Right lung (tissue), 5 donors: ENCODE measurements around the gene GFPT1. TPM values are rescaled to one million over a fixed set of nuclear protein-coding genes. Genes with fewer than 3 reads are reported as not detected.
A peak's percentile ranks its signal among the peaks of the same experiment; 100 is the strongest.

Source experiments
- DNase-seq, 2 donors: peaks; one replicate each; pipeline ENCODE4 v3.0.0-alpha.2; 2013
- polyA plus RNA-seq, 5 donors: library from polyadenylated mRNA; unstranded; fragments of 120-200 nt; gene quantifications; one replicate each; pipeline versions ENCODE4 v1.2.1 to v1.2.3, GENCODE V29; 2013; ENCODE audit warnings: inconsistent platforms in 1 of 5, low replicate concordance in 1 of 5; ENCODE audit not compliant: insufficient read length in 5 of 5, insufficient read depth in 1 of 5

Gene GFPT1
- polyA plus RNA-seq, 5 donors, result 18.8 to 29.9 (median 28.1) TPM

DNA sequence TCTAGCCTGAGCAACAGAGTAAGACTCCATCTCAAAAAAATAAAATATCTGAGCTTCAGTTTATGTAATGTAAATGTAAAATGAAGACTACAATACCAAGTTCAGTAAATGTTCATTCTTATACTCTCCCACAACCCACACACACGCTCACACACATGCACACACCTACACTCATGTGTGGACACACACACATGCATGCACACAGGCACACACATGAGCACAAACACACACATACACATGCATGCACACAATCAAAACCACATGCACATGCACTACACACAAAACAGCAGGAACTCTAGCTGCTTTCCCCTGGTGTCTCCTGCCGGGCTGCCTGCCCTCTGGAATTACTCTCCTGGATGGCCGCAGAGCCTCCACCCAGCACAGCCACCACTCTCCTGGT lies 90.6 kb downstream of the GFPT1 start:
- DNase-seq, result no peak

DNA sequence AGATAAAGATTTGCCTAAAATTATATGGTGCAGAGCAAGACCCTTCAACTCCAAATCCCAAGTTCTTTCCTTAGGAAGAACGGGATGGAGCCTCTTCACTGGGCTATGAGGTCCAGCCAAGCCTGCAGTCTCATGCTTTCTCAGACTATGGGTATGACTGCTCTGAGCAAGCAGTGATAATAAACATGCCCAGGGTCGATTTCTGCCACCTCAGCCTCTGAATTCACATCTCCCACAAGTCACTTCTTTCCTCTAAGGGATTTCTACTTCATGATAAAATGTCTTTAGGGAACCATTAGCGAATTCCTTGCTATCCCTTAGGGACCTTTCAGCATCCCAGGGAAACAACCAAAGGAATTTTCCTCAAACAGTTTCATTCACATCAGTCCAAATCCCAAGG lies 94.8 kb downstream of the GFPT1 start:
- no peak for DNase-seq

DNA sequence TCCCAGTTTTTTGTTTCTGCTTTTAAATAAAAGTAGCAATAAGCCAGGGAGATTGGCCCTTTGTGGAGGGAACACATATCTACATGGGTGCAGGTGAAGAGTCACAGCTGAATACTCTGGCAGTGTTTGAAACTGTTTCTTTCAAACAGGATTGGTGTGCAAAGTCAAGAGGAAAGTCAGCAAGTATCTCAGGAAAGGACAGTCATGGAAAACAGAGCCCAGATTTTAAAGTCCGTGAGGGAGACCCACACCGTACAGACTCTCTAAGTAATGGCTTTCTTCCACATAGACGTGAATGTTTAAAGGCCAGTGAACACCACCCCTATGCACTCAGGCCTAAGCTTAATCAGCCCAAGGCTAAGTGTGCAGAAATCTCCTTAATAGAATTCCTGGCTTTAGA lies 95.3 kb downstream of the GFPT1 start:
- no peak for DNase-seq

DNA sequence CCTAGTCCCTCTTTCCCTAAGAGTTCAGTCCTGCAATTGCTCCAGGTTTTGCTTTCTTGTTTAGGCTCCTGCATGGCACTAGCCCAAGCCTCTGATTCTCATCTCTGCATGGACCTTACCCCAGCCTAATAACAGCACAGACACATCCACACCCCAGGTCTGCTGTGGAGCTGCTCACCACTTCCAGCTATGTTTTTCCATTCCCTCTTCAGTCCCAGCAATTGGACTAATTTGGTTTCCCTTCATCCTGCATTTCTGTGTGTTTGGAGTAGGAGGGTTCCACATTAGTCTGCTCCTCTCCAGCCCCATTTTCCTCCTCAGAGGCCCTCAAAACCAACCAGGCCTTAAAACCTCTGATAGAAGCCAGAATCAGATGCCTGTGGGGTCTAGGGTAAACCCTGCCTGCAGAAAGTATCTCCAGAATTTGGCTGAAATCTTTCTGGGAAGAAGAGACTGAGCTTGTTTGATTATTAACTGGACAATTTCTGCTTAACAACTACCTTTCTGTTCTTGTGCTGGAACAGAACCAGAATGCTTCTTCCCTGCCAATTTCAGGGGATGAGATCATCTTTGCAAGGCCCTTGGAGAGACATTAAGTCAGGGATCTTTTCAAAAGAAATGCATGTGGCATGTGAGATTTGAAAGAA lies 95.9 kb downstream of the GFPT1 start:
- no peak for DNase-seq

DNA sequence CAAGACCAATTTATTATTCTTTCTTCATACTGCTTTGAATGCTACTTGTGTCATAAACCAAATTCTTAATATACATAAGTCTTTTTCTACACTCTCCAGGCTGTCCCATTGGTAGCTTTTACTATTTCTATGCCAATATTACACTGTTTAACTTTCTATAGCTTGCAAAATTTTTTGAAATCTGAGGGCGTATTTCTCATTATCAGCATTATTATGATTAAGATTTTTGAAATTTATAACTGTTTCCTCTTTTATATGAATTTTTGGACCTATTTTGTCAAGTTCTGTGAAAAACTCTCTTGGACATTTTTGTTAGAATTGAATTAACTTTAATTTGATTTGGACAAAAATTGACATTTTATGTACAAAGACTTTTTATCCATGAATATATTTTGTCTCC lies 98.6 kb downstream of the GFPT1 start:
- DNase-seq, result no peak

DNA sequence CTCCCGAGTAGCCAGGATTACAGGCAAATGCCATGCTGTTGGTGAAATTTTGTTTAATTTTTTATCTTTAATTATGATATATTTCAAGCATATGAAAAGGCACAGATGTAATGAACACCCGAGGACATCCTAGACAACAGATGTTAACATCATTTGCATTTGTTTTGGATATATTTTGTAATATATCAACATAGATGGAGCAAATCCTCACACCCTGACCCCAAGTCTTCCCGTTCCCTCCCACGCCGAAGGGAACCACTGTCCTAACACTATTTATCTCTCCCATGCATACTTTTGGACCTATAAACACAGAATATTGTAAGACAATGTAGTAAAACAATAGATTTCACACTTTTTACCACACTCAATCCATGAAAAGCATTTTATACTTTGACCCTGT lies 99.5 kb downstream of the GFPT1 start:
- DNase-seq, result no peak

DNA sequence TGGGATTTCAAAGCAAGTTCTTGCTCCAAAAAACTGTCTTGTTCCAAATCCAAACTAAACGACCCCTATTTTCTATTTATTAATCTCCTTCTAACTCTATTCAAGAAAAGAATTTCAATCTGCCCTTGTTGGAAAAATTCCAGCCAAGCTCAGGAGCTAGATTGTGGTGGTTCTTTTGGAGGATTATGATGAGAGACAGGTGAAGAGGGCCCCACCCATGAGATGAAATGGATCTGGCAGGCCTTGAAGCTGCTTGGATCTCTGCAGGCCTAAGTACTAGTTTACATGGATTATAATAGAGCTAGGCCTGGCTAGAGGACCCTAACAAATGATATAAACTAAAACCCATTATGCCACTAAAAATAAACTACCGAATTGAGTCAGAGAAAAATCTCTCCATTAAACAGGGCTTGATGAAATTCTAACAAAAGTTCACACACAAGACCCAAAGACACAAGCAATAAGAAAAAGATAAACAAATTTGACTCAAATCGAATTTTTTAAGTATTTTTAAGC lies 101.6 kb downstream of the GFPT1 start:
- DNase-seq, result no peak

DNA sequence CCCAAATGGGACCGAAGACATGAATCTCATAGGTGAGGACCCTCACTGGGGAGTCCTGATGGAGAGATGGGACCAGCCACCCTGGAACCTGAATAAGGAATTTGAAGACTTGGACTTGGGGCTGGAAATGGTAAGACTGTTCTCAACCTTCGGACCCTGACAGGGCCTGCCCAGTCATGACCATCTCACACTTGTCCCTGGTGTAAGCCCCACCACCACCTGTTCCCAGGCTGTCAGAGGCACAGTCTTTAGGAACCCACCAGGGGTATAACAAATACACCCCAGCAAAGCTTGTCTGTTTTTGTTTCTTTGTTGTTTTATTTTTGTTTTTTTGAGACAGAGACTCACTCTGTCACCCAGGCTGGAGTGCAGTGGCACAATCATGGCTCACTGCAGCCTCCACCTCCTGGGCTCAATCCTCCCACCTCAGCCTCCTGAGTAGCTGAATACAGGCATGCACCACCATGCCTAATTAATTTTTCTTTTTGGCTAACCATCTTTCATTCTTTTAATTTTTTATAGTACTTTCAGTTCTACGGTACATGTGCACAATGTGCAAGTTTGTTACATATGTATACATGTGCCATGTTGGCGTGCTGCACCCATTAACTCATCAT lies 106.1 kb downstream of the GFPT1 start:
- DNase-seq, result no peak

DNA sequence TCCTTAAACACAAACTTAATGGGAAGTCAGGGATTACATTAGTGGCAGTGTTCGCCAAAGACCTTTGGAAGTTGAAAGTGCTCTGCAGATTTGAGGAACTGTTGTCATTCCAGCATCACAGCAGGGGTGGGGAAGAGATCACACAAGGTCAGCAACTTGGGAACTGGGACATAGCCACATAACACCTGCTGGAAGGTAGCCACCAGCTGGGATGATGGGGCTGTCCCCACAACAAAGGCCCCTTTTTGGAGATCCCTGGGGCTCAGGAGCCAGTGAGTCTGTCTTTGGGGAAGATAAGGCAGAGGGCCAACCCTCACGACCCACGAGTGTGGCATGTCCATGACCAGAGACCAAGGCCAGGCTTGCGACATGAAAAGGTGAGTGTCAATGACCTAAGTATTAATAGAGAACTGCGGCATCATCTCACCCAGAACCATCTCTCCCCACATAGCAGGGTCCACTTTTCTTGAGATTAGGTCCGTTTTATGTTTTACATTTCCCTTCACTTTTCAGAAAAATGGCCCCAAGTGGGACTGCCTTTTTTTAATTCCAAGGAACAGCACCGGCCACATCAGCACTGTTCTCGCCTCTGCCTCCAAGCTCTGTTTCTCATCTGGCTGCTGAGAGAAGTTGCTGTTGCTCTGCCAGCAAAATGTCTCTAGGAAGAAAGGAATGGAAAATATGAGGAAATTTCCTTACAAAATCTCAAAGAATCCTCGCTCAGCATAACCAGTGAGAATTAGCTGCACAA lies 106.9 kb downstream of the GFPT1 start:
- DNase-seq, result no peak

DNA sequence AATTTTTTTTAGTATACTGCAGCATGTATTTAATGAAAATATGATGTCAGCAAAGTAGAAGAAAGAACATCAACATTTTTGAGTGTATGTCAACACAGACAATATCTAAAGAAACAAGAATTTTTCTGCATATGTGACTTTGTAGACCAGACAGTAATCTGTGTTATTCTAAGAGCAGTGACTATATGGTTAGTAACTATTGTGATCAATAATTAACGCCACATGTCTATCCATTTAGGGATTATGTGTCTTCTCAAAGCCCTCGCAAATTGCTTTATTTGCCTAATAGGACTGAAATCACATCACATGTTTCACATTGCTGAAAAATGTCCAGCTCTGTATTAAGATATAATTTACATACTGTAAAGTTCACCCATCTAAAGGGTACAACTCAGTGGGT lies 107.8 kb downstream of the GFPT1 start:
- DNase-seq, result no peak

DNA sequence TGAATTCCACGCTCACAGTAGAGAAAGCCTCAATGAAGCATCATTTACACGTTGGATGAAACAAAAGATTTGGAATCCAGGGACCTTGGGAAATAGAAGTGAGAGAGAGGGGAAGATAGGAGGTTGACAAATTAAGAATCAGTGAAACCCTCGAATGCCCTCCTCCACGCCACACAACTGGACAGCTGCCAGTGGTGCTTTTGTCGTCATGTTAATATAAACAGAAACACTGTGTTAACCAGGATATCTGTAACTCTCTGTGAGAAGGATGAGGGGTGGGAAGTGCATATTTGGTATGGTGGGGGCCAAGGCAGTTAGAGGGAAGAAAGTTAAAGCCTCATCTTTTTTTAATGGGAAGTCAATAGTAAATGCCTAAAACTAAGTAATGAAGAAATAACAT lies 108.7 kb downstream of the GFPT1 start:
- DNase-seq, result peak in 1 of 2 donors; percentile 19

DNA sequence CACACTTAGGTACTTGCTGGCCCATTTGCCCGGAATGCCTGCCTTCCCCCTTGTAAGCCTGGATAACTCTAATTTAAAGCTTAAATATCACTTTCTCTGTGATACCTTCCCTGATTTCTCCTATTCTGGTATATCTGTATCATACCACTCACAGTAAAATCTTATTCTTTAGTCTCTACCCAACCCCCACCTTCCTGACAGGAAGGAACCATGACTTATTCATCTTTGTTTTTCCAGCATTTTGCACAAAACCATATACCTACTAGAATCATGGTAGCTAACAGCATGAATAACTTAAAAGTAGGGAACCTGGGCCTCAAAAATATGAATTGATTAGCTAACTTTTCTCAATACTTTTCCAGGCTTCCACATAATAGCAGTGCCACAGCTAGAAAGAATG lies 111.5 kb downstream of the GFPT1 start:
- no peak for DNase-seq

DNA sequence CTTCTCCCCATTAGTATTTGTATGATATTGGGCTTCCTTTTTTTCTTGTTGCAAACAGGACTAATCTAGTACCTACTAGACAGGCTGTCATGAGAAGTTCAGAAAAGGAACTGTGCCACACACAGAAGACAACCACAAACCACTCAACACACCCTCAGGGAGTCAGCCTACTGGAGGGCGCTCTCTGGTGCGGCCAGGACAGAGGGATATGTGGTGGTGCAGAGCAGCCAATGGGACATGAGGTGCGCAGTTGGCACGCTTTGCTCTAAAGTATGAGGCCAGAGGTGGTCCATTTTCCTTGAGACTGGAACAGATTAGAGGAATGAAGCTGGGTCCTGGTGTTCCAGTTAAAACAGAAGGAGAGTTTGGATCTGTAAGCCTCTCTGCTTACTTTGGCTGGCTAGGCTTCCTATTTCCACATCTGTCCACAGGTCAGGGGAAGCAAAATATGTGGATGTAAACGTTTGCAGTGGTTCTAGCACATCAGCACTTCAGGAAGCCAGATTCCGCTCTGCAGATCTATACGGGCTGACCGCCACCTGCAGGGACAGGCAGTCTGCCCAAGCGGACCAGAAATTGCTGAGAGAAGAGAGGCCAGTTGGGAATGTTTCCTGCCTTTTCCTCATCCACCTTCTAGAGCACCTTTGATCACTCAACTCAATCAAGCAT lies 114.1 kb downstream of the GFPT1 start:
- no peak for DNase-seq

DNA sequence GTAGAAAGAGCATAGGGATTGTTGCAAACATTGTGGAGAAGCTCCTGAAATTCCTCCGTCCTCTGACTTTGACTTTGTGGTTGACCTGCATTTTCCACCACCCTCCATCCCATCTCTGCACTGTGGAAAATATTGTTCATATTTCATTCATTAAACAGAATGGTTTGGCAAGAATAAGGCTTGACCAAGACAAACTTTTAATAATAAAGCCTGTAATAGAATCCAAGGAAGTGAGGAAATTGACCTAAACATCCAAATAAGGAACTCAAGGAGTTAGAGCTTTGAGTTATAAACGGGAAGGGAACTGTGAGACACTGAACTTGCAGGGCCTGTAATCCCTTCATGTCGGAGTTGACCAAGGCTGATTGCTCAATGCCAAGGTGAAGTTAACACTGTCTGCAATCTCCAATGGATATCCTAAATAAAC lies 115.2 kb downstream of the GFPT1 start:
- DNase-seq, result no peak

Other genes with a start within 250 kb of the GFPT1 start
- gene NFU1, start 50.2 kb upstream of the GFPT1 start, polyA plus RNA-seq, result 10 to 100 TPM; 43.5 to 54.1 (median 49.5) TPM